Ishikawa (cell line): ENCODE data around the gene RNASE13.

Source experiments
- CEBPB ChIP-seq: IDR thresholded peaks from 2 replicates; pipeline ENCODE4 v1.6.1; 2012
- EP300 ChIP-seq: IDR thresholded peaks from 2 replicates; pipeline ENCODE4 v1.6.1; 2012; ENCODE audit warnings: borderline replicate concordance
- FOXM1 ChIP-seq: IDR thresholded peaks from 2 replicates; pipeline ENCODE4 v1.6.1; 2012; ENCODE audit warnings: low read depth, borderline replicate concordance
- MAX ChIP-seq: IDR thresholded peaks from 2 replicates; pipeline ENCODE4 v1.6.1; 2012
- RAD21 ChIP-seq: IDR thresholded peaks from 2 replicates; pipeline ENCODE4 v1.6.1; 2012; ENCODE audit warnings: low read depth
- TAF1 ChIP-seq: IDR thresholded peaks from 2 replicates; pipeline ENCODE4 v1.6.1; 2012; ENCODE audit warnings: low read depth, mild to moderate bottlenecking
- USF1 ChIP-seq: IDR thresholded peaks from 2 replicates; pipeline ENCODE4 v1.6.1; 2012
- ZBTB7A ChIP-seq: IDR thresholded peaks from 2 replicates; pipeline ENCODE4 v1.6.1; 2012; ENCODE audit warnings: low read depth
- TF ChIP-seq, protein P1 (sequence below): IDR thresholded peaks from 2 replicates; pipeline ENCODE4 v1.6.1; 2012; ENCODE audit warnings: low read depth, mild to moderate bottlenecking

- TF ChIP-seq, protein P1, sequence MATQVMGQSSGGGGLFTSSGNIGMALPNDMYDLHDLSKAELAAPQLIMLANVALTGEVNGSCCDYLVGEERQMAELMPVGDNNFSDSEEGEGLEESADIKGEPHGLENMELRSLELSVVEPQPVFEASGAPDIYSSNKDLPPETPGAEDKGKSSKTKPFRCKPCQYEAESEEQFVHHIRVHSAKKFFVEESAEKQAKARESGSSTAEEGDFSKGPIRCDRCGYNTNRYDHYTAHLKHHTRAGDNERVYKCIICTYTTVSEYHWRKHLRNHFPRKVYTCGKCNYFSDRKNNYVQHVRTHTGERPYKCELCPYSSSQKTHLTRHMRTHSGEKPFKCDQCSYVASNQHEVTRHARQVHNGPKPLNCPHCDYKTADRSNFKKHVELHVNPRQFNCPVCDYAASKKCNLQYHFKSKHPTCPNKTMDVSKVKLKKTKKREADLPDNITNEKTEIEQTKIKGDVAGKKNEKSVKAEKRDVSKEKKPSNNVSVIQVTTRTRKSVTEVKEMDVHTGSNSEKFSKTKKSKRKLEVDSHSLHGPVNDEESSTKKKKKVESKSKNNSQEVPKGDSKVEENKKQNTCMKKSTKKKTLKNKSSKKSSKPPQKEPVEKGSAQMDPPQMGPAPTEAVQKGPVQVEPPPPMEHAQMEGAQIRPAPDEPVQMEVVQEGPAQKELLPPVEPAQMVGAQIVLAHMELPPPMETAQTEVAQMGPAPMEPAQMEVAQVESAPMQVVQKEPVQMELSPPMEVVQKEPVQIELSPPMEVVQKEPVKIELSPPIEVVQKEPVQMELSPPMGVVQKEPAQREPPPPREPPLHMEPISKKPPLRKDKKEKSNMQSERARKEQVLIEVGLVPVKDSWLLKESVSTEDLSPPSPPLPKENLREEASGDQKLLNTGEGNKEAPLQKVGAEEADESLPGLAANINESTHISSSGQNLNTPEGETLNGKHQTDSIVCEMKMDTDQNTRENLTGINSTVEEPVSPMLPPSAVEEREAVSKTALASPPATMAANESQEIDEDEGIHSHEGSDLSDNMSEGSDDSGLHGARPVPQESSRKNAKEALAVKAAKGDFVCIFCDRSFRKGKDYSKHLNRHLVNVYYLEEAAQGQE: no peak
- TF ChIP-seq USF1: no peak
- TF ChIP-seq EP300: no peak
- no peak for TF ChIP-seq TAF1
- no peak for TF ChIP-seq ZBTB7A
- no peak for TF ChIP-seq FOXM1
- TF ChIP-seq MAX: no peak
- TF ChIP-seq RAD21: no peak
- TF ChIP-seq CEBPB: no peak
Measured at GRCh38 chr14:21037156-21037555, 2.5 kb upstream of the RNASE13 start.
